ENCODE results near the gene PHAF1. TPM values are rescaled to one million over a fixed set of nuclear protein-coding genes. Genes with fewer than 3 reads are reported as not detected.
A peak's percentile ranks its signal among the peaks of the same experiment; 100 is the strongest.

PHAF1 gene
- 14.3 TPM for polyA plus RNA-seq
- long read RNA-seq, donor 1 = 0 reads
- long read RNA-seq, donor 2, partial matches to known transcripts = 0 of 2 reads
- long read RNA-seq, donor 2, other reads (novel, unspliced or antisense) = 0 of 2 reads
- long read RNA-seq, donor 3 = 0 reads
- long read RNA-seq, donor 4, partial matches to known transcripts = 0 of 1 reads
- long read RNA-seq, donor 4, other reads (novel, unspliced or antisense) = 0 of 1 reads
- long read RNA-seq, donor 5, partial matches to known transcripts = 0 of 1 reads
- long read RNA-seq, donor 5, other reads (novel, unspliced or antisense) = 0 of 1 reads
- long read RNA-seq, donor 6, partial matches to known transcripts = 0 of 3 reads
- long read RNA-seq, donor 6, other reads (novel, unspliced or antisense) = 0 of 3 reads
- long read RNA-seq, donor 7, partial matches to known transcripts = 0 of 2 reads
- long read RNA-seq, donor 7, other reads (novel, unspliced or antisense) = 0 of 2 reads
- long read RNA-seq, donor 8, partial matches to known transcripts = 0 of 3 reads
- long read RNA-seq, donor 8, other reads (novel, unspliced or antisense) = 0 of 3 reads
- long read RNA-seq, donor 9, partial matches to known transcripts = 0 of 1 reads
- long read RNA-seq, donor 9, other reads (novel, unspliced or antisense) = 0 of 1 reads
- long read RNA-seq, donor 10 = 0 reads
- long read RNA-seq, donor 11, partial matches to known transcripts = 0 of 4 reads
- long read RNA-seq, donor 11, other reads (novel, unspliced or antisense) = 0 of 4 reads

DNA sequence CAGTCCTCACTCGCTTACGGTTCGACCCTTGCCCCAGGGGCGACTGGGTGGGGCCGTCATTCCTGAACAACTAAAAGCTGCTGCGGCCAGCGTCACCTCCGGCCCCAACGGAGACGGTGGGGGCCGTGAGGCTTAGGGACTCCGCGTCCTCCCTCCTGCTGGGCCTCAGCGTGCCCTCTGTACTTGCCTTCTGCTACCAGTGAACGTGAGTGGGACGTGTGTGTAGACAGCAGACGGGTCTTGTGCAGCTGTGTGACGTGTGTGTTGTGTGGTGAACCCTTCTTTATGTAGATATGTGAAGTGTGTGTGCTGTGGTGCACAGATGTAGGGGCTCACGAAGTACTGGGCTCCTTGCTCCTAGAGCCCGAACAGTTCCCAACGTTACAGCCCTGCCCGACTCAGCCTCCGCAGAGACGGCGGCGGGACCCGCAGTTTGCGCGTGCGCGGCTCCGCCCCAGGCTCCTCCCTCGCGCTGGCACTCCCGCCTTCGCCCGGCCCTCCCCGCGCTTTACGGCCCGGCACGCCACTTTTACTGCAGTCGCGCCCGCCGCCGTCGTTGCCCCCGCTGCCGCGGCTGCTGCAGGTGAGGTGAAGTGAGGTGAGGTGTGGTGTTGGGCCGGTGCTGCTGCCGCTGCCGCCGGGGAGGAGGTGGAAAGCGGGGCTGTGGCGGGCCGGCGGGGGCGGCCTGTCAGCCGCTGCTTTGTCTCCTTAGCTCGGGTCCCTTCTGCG, at the start of gene PHAF1:
PHAF1 (plus strand) TSS at position 535 of the 729 bp plus-strand sequence. CDS start 235 bp downstream, outside the sequence.
- Histone ChIP-seq H3K36me3 (ENCODE audit: control insufficient read depth, insufficient read depth, low read length) (no peaks in the 10 kb centered on the region), H3K27me3 (ENCODE audit: control insufficient read depth, insufficient read depth, low read length) (no peaks in the 10 kb centered on the region), H3K4me1 (ENCODE audit: control insufficient read depth, insufficient read depth, low read length) (peaks cover 7% of the 10 kb centered on the region), H3K27ac (ENCODE audit: low read length) (peak within 1 kb of the TSS; percentile 97), H3K9me3 (ENCODE audit: control insufficient read depth, low read depth, low read length) (no peaks in the 10 kb centered on the region), H3K4me3 (ENCODE audit: low read length) (peak within 1 kb of the TSS; percentile 95)
- no CpG with 5 or more reads among the region's 63 CpGs for WGBS (ENCODE audit: insufficient coverage, low lambda C conversion rate)
- peak; percentile 93 to 97 for DNase-seq

DNA sequence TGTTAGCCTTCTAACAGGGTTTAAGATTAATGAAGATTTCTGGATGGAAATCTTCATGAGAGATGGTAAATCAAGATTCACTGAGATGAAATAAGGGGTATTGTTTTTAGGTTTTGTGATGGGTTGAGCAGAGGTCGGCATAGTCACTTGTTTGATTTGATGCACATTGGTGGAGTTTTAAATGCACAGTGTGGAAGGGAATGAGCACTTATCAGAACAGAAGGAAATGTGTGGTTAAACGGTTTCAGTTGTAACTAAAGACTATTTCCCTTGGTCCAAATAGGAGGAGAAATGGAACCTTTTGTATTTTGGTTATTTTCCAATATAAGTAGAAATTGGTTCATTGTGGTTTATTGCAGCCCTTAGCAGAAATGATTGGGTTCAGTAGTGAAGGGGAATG, 46.7 kb upstream of the PHAF1 start:
- H3K4me3 ChIP-seq (ENCODE audit: low read length) = no peak overlapping the region
- DNase-seq = no peak
- H3K27ac ChIP-seq (ENCODE audit: low read length) = no peak overlapping the region
- no peaks in the 10 kb centered on the region for H3K9me3 ChIP-seq (ENCODE audit: control insufficient read depth, low read depth, low read length)
- H3K36me3 ChIP-seq (ENCODE audit: control insufficient read depth, insufficient read depth, low read length) = peaks cover 17% of the 10 kb centered on the region
- no peaks in the 10 kb centered on the region for H3K27me3 ChIP-seq (ENCODE audit: control insufficient read depth, insufficient read depth, low read length)
- WGBS (ENCODE audit: insufficient coverage, low lambda C conversion rate) = no CpG with 5 or more reads among the region's 2 CpGs
- no peaks in the 10 kb centered on the region for H3K4me1 ChIP-seq (ENCODE audit: control insufficient read depth, insufficient read depth, low read length)

DNA sequence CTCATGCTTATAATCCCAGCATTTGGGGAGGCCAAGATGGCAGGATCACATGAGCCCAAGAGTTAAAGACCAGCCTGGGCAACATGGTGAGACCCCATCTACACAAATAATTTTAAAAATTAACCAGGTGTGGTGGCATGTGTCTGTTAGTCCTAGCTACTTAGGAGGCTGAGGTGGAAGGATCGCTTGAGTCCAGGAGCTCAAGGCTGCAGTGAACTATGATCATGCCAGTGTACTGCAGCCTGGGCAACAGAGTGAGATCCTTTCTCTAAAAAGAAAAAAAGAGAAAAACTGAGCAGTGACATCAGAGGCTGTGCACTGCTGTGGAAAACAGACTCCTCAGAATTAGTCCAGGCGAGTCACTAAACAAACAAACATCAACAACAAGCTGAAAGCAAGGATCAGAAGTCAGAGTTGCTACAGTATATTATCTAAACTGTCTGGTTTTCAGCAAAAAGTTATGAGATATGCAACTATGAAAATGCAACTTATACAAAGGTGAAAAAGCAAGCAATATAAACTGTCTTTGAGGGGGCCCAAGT, 41.5 kb upstream of the PHAF1 start:
- DNase-seq = no peak
- Histone ChIP-seq H3K27ac (ENCODE audit: low read length) (no peak overlapping the region), H3K36me3 (ENCODE audit: control insufficient read depth, insufficient read depth, low read length) (peaks cover 31% of the 10 kb centered on the region), H3K9me3 (ENCODE audit: control insufficient read depth, low read depth, low read length) (no peaks in the 10 kb centered on the region), H3K27me3 (ENCODE audit: control insufficient read depth, insufficient read depth, low read length) (no peaks in the 10 kb centered on the region), H3K4me1 (ENCODE audit: control insufficient read depth, insufficient read depth, low read length) (no peaks in the 10 kb centered on the region), H3K4me3 (ENCODE audit: low read length) (no peak overlapping the region)
- WGBS (ENCODE audit: insufficient coverage, low lambda C conversion rate) = no CpG with 5 or more reads among the region's 2 CpGs

DNA sequence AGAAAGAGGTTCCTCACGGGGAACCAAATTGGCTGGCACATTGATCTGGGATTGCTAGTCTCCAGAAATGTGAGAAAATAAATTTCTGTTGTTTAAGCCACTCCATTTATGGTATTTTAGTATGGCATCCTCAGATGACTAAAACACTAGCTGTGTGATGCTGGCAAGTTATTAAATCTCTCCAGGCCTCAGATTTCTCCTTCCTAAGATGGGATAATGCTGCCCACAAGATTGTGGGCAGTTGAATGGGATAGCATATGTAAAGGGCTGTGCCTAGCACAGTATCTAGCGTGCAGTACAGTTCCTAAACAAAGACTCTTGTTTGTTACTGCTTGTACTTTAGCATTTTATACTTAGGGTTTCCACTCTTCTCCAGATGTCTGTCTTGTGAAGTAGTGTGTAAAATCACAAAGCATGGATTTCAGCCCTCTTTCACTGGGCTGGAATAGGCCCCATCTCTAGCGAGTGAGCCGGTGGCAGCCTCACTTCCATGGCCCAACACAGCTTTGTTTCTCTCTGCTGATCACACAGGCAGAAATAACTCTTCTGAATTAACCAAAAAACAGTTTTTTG, 38.2 kb upstream of the PHAF1 start:
- Histone ChIP-seq H3K27ac (ENCODE audit: low read length) (no peak overlapping the region), H3K36me3 (ENCODE audit: control insufficient read depth, insufficient read depth, low read length) (peaks cover 42% of the 10 kb centered on the region)
- WGBS (ENCODE audit: insufficient coverage, low lambda C conversion rate) = no CpG with 5 or more reads among the region's 4 CpGs

DNA sequence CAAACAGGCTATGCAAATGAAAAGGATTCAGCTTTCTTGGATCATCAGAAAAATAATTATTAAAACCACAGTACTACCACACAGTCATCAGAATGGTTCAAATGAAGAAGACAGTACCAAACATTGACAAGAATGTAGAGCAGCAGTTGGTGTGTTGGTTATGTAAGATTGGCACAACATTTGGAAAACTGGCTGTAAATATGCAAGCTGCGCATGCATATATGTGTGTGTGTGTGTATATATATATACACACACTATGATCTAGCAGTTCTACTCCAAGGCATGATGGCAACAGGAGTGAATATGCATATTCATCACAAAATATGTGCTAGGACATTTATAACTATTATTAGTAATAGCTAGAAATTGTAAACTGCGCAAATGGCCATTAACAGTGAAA, 34.4 kb upstream of the PHAF1 start:
- no peaks in the 10 kb centered on the region for H3K9me3 ChIP-seq (ENCODE audit: control insufficient read depth, low read depth, low read length)
- H3K4me3 ChIP-seq (ENCODE audit: low read length) = no peak overlapping the region
- H3K4me1 ChIP-seq (ENCODE audit: control insufficient read depth, insufficient read depth, low read length) = no peaks in the 10 kb centered on the region
- no peak overlapping the region for H3K27ac ChIP-seq (ENCODE audit: low read length)
- WGBS (ENCODE audit: insufficient coverage, low lambda C conversion rate) = no CpG with 5 or more reads among the region's 2 CpGs
- peaks cover 24% of the 10 kb centered on the region for H3K36me3 ChIP-seq (ENCODE audit: control insufficient read depth, insufficient read depth, low read length)
- no peak for DNase-seq
- H3K27me3 ChIP-seq (ENCODE audit: control insufficient read depth, insufficient read depth, low read length) = no peaks in the 10 kb centered on the region

More for the DNA sequence above, 38.2 kb upstream of the PHAF1 start:
- no peaks in the 10 kb centered on the region for H3K27me3 ChIP-seq (ENCODE audit: control insufficient read depth, insufficient read depth, low read length)
- H3K4me1 ChIP-seq (ENCODE audit: control insufficient read depth, insufficient read depth, low read length) = no peaks in the 10 kb centered on the region
- no peak for DNase-seq
- H3K4me3 ChIP-seq (ENCODE audit: low read length) = no peak overlapping the region
- no peaks in the 10 kb centered on the region for H3K9me3 ChIP-seq (ENCODE audit: control insufficient read depth, low read depth, low read length)

DNA sequence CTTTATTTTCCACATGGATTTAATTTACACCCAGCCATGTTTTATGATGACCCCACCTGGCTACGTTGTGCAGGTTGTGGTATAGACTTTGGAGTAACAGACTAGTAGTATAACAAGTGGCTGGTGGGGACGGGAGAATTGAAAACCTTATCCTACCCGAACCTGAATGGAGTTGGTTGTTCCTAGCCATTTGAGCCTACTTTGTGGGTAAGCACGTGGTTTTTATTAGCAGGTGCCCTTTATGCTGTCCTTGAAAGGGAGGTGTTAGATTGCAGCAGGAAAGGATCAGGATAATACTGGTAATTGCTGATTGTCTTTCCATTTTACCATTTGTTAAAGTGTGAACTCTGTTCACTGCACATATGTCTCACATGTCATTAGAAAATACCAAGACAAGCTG, 31.9 kb upstream of the PHAF1 start:
- H3K9me3 ChIP-seq (ENCODE audit: control insufficient read depth, low read depth, low read length) = no peaks in the 10 kb centered on the region
- H3K4me1 ChIP-seq (ENCODE audit: control insufficient read depth, insufficient read depth, low read length) = no peaks in the 10 kb centered on the region
- peak in 1 of 2 donors; percentile 45 for DNase-seq
- H3K4me3 ChIP-seq (ENCODE audit: low read length) = no peak overlapping the region
- H3K27me3 ChIP-seq (ENCODE audit: control insufficient read depth, insufficient read depth, low read length) = no peaks in the 10 kb centered on the region
- H3K27ac ChIP-seq (ENCODE audit: low read length) = no peak overlapping the region
- WGBS (ENCODE audit: insufficient coverage, low lambda C conversion rate) = no CpG with 5 or more reads among the region's 4 CpGs
- H3K36me3 ChIP-seq (ENCODE audit: control insufficient read depth, insufficient read depth, low read length) = peaks cover 25% of the 10 kb centered on the region

DNA sequence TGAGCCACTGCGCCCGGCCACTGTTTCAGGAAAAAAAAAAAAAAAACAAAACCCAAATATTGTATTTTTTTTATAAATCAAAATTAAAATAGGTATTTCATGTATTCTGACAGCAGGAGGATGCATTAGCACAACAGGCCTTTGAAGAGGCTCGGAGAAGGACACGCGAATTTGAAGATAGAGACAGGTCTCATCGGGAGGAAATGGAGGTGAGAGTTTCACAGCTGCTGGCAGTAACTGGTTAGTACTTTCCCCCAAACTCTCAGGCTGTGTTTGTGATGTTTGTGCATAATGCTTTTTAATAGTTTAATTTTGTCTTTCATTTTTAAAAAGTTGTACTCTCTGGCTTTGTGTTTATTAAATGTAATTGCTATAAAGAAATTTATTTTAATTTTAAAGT, 27.6 kb upstream of the PHAF1 start:
- Histone ChIP-seq H3K4me3 (ENCODE audit: low read length) (no peak overlapping the region), H3K4me1 (ENCODE audit: control insufficient read depth, insufficient read depth, low read length) (no peaks in the 10 kb centered on the region), H3K36me3 (ENCODE audit: control insufficient read depth, insufficient read depth, low read length) (peaks cover 18% of the 10 kb centered on the region), H3K9me3 (ENCODE audit: control insufficient read depth, low read depth, low read length) (no peaks in the 10 kb centered on the region), H3K27me3 (ENCODE audit: control insufficient read depth, insufficient read depth, low read length) (no peaks in the 10 kb centered on the region), H3K27ac (ENCODE audit: low read length) (no peak overlapping the region)
- WGBS (ENCODE audit: insufficient coverage, low lambda C conversion rate) = 97% methylated on average over 4 of the region's 6 CpGs
- DNase-seq = no peak

DNA sequence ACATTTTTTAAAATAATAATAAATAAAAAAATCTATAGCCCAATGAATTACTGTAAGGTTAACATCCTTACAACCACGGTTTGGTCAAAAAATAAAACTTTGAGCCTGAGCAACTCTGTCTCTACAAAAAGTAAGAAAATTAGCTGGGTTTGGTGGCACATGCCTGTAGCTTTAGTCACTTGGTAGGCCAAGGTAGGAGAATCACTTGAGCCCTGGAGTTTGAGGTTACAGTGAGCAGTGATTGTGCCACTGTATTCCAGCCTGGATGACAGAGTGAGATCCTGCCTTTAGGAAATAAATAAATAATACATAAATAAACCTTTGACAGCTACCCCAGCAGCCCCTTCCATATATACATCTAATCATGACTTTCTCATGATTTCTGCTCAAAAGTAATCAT, 26.9 kb upstream of the PHAF1 start:
- Histone ChIP-seq H3K4me1 (ENCODE audit: control insufficient read depth, insufficient read depth, low read length) (no peaks in the 10 kb centered on the region), H3K36me3 (ENCODE audit: control insufficient read depth, insufficient read depth, low read length) (peaks cover 18% of the 10 kb centered on the region), H3K27ac (ENCODE audit: low read length) (no peak overlapping the region), H3K27me3 (ENCODE audit: control insufficient read depth, insufficient read depth, low read length) (no peaks in the 10 kb centered on the region), H3K4me3 (ENCODE audit: low read length) (no peak overlapping the region), H3K9me3 (ENCODE audit: control insufficient read depth, low read depth, low read length) (no peaks in the 10 kb centered on the region)
- DNase-seq = no peak
- no CpG with 5 or more reads among the region's 1 CpG for WGBS (ENCODE audit: insufficient coverage, low lambda C conversion rate)

DNA sequence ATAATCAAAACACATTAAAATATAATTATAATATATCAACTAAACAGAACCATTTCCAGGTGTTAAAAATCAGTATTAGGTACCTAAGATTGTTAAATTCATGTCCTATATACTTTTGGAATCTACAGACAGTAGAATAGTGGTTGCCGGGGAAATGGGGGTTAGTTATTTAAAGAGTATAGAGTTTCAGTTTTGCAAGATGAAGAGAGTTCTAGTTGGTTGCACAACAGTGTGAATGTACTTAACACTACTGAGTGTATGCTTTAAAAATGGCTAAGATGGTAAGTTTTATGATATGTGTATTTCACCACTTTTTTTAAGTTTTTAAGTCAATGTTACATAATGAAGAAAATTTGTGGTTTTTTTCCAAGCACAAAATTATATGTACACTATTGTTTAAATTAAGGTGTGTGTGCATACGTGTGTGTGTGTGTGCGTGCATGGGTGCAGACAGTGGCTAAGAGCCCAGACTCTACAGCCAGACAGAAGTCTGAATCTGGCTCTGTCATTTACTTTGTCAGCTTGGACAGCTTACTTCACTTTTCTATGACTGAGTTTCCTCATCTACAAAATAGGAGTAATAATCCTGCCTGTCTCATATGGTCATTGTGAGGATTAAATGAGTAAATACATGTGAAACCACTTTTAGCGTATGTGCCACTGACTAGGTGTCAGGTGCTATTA, 25.3 kb upstream of the PHAF1 start:
- Histone ChIP-seq H3K36me3 (ENCODE audit: control insufficient read depth, insufficient read depth, low read length) (peaks cover 19% of the 10 kb centered on the region), H3K4me1 (ENCODE audit: control insufficient read depth, insufficient read depth, low read length) (no peaks in the 10 kb centered on the region), H3K9me3 (ENCODE audit: control insufficient read depth, low read depth, low read length) (no peaks in the 10 kb centered on the region), H3K27ac (ENCODE audit: low read length) (no peak overlapping the region), H3K27me3 (ENCODE audit: control insufficient read depth, insufficient read depth, low read length) (no peaks in the 10 kb centered on the region), H3K4me3 (ENCODE audit: low read length) (no peak overlapping the region)
- 88% methylated on average over 1 of the region's 4 CpGs for WGBS (ENCODE audit: insufficient coverage, low lambda C conversion rate)
- no peak for DNase-seq
